ENCODE data around the gene MEAF6. TPM values are rescaled to one million over a fixed set of nuclear protein-coding genes. Genes with fewer than 3 reads are reported as not detected.
"Not testable (repeated sequence)": the region's sequence is repeated elsewhere in the genome, so short reads cannot be mapped to it uniquely, and the experiment has no call there.

Gene MEAF6
- total RNA-seq, 1 experiment from 2014 or later: 72.0 TPM

- no peak overlapping the region for H3K27ac Mint-ChIP-seq (ENCODE audit: low read depth, unreplicated experiment)
- H3K36me3 Mint-ChIP-seq (ENCODE audit: insufficient read depth, unreplicated experiment): no peaks in the 10 kb centered on the region
- H3K27me3 Mint-ChIP-seq (ENCODE audit: insufficient read depth, unreplicated experiment): no peaks in the 10 kb centered on the region
- CTCF ChIA-PET: no interaction called here
- BruUV-seq (replicated peaks): no TSS peak
- intact Hi-C loops (cut with micrococcal nuclease): no loop called here
- H3K4me1 Mint-ChIP-seq (ENCODE audit: insufficient read depth, unreplicated experiment): peaks cover 10% of the 10 kb centered on the region
- no peaks in the 10 kb centered on the region for H3K9me3 Mint-ChIP-seq (ENCODE audit: unreplicated experiment)
- DNase-seq (ENCODE audit: unreplicated experiment): no peak
- TF ChIP-seq, protein P1, sequence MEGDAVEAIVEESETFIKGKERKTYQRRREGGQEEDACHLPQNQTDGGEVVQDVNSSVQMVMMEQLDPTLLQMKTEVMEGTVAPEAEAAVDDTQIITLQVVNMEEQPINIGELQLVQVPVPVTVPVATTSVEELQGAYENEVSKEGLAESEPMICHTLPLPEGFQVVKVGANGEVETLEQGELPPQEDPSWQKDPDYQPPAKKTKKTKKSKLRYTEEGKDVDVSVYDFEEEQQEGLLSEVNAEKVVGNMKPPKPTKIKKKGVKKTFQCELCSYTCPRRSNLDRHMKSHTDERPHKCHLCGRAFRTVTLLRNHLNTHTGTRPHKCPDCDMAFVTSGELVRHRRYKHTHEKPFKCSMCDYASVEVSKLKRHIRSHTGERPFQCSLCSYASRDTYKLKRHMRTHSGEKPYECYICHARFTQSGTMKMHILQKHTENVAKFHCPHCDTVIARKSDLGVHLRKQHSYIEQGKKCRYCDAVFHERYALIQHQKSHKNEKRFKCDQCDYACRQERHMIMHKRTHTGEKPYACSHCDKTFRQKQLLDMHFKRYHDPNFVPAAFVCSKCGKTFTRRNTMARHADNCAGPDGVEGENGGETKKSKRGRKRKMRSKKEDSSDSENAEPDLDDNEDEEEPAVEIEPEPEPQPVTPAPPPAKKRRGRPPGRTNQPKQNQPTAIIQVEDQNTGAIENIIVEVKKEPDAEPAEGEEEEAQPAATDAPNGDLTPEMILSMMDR (IDR thresholded peaks at IDR 0.05; ENCODE audit: unreplicated experiment): no peak
- H3K4me3 Mint-ChIP-seq (ENCODE audit: unreplicated experiment): no peak overlapping the region
- POLR2A ChIA-PET: interaction anchor here (2.0 kb wide), 1 partner anchor 15 kb away, joined by 4 read pairs; no protein-coding TSS in a partner anchor
Observed at GRCh38 chr1:37519613-37520012, 5.0 kb upstream of the MEAF6 start.

- ChIA-PET POLR2A (interaction anchor here (1.3 to 2.0 kb wide), 2 partner anchors 15 to 18 kb away, joined by 4 read pairs; no protein-coding TSS in a partner anchor), CTCF (interaction anchor here (0.9 kb wide), 1 partner anchor 31 kb away, joined by 5 read pairs; no protein-coding TSS in a partner anchor)
- BruUV-seq (replicated peaks); H3K9me3 Mint-ChIP-seq (ENCODE audit: unreplicated experiment); H3K4me1 Mint-ChIP-seq (ENCODE audit: insufficient read depth, unreplicated experiment); H3K4me3 Mint-ChIP-seq (ENCODE audit: unreplicated experiment); H3K27ac Mint-ChIP-seq (ENCODE audit: low read depth, unreplicated experiment); DNase-seq (ENCODE audit: unreplicated experiment); H3K27me3 Mint-ChIP-seq (ENCODE audit: insufficient read depth, unreplicated experiment); intact Hi-C loops (cut with micrococcal nuclease); H3K36me3 Mint-ChIP-seq (ENCODE audit: insufficient read depth, unreplicated experiment): not testable (repeated sequence)
Observed at GRCh38 chr1:37518929-37519328, 4.4 kb upstream of the MEAF6 start.

- POLR2A ChIA-PET: interaction anchor here (0.7 to 2.0 kb wide), 4 partner anchors 16 to 35 kb away, joined by 3 to 4 read pairs (median 4); no protein-coding TSS in a partner anchor
- H3K4me3 Mint-ChIP-seq (ENCODE audit: unreplicated experiment); DNase-seq (ENCODE audit: unreplicated experiment); H3K36me3 Mint-ChIP-seq (ENCODE audit: insufficient read depth, unreplicated experiment); H3K9me3 Mint-ChIP-seq (ENCODE audit: unreplicated experiment); BruUV-seq (replicated peaks); H3K27ac Mint-ChIP-seq (ENCODE audit: low read depth, unreplicated experiment); intact Hi-C loops (cut with micrococcal nuclease); H3K27me3 Mint-ChIP-seq (ENCODE audit: insufficient read depth, unreplicated experiment): not testable (repeated sequence)
- peaks cover 14% of the 10 kb centered on the region for H3K4me1 Mint-ChIP-seq (ENCODE audit: insufficient read depth, unreplicated experiment)
- CTCF ChIA-PET: interaction anchor here (0.9 kb wide), 1 partner anchor 31 kb away, joined by 5 read pairs; no protein-coding TSS in a partner anchor
Observed at GRCh38 chr1:37518241-37518640, 3.7 kb upstream of the MEAF6 start.

DNA sequence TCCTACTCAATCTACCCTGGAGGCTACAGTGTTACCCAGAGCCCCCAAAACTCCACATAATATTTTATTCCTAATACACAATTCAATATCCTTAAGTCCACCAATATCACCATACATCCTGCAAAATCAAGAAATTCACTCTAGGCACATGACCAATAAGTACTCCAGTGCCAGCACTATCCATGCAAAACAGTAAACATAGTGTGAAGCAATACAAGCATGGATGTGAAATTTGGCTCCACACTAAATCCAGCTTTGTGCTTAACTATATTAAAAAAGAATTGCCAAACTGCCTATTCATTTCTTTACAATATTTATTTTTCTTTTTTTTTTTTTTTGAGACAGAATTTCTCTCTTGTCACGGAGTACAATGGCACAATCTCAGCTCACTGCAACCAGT, 3.0 kb upstream of the MEAF6 start:
- peaks cover 16% of the 10 kb centered on the region for H3K4me1 Mint-ChIP-seq (ENCODE audit: insufficient read depth, unreplicated experiment)

More for the DNA sequence above, 3.0 kb upstream of the MEAF6 start:
- CTCF ChIA-PET: interaction anchor here (0.6 kb wide), 1 partner anchor 63 kb away, joined by 3 read pairs; no protein-coding TSS in a partner anchor
- intact Hi-C loops (cut with micrococcal nuclease): no loop called here
- Mint-ChIP-seq H3K27me3 (ENCODE audit: insufficient read depth, unreplicated experiment) (no peaks in the 10 kb centered on the region), H3K4me3 (ENCODE audit: unreplicated experiment) (no peak overlapping the region), H3K36me3 (ENCODE audit: insufficient read depth, unreplicated experiment) (no peaks in the 10 kb centered on the region), H3K27ac (ENCODE audit: low read depth, unreplicated experiment) (no peak overlapping the region), H3K9me3 (ENCODE audit: unreplicated experiment) (no peaks in the 10 kb centered on the region)
- BruUV-seq (replicated peaks): no TSS peak
- TF ChIP-seq, protein P1 (IDR thresholded peaks at IDR 0.05; ENCODE audit: unreplicated experiment): no peak
- POLR2A ChIA-PET: interaction anchor here (0.7 to 1.3 kb wide), 4 partner anchors 17 to 36 kb away, joined by 3 to 4 read pairs (median 4); no protein-coding TSS in a partner anchor
- DNase-seq (ENCODE audit: unreplicated experiment): no peak
